Measurements from ENCODE around the gene TSHZ1.

TSHZ1 gene

DNA sequence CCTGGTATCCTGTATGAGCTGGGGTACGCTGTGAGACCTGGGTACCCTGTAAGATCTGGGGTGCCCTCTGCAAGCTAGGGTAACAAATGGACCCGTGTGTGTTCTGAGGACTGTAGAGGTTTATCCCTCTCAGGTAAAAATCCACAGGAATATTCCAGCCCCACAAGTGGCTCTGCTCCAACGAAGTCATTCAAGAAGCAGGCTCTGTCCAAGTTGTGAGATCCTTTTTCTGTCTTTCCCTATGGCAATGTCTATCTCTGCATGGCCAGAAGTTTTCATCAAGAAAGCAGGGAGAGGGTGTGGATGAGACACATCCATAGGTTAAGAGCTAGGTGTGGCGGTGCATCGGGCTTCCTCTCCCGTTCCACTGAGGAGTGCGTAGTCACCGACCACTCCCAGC is 44.7 kb upstream of the TSHZ1 start:
- H3K4me3 ChIP-seq (ENCODE audit: control insufficient read depth, low read depth, low read length): no peak overlapping the region
- TF ChIP-seq, protein P1, sequence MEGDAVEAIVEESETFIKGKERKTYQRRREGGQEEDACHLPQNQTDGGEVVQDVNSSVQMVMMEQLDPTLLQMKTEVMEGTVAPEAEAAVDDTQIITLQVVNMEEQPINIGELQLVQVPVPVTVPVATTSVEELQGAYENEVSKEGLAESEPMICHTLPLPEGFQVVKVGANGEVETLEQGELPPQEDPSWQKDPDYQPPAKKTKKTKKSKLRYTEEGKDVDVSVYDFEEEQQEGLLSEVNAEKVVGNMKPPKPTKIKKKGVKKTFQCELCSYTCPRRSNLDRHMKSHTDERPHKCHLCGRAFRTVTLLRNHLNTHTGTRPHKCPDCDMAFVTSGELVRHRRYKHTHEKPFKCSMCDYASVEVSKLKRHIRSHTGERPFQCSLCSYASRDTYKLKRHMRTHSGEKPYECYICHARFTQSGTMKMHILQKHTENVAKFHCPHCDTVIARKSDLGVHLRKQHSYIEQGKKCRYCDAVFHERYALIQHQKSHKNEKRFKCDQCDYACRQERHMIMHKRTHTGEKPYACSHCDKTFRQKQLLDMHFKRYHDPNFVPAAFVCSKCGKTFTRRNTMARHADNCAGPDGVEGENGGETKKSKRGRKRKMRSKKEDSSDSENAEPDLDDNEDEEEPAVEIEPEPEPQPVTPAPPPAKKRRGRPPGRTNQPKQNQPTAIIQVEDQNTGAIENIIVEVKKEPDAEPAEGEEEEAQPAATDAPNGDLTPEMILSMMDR (conservative IDR thresholded peaks at IDR 0.05; ENCODE audit: control insufficient read depth, insufficient read depth, low read depth, low read length): no peak
- DNase-seq (ENCODE audit: low read depth): no peak

DNA sequence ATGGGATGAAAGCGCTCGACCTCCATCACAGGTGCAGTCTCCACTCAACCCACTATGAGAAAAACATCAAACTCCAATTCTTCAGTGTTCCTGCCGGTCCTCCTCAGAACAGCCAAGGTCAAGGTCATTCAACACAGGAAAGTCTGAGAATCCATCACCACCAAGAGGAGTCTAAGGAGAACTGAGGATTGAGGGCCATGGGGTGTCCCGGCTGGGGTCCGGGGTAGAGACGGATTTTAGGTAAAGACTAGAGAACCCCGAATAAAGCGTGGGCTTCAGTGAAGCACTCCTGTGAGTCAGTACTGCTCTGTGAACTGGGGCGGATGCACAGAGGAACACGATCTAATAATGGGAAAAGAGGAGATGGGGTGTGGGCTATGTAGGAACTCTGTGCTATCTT is 43.5 kb upstream of the TSHZ1 start:
- H3K4me3 ChIP-seq (ENCODE audit: control insufficient read depth, low read depth, low read length): no peak overlapping the region
- DNase-seq (ENCODE audit: low read depth): no peak
- TF ChIP-seq, protein P1 (conservative IDR thresholded peaks at IDR 0.05; ENCODE audit: control insufficient read depth, insufficient read depth, low read depth, low read length): no peak

DNA sequence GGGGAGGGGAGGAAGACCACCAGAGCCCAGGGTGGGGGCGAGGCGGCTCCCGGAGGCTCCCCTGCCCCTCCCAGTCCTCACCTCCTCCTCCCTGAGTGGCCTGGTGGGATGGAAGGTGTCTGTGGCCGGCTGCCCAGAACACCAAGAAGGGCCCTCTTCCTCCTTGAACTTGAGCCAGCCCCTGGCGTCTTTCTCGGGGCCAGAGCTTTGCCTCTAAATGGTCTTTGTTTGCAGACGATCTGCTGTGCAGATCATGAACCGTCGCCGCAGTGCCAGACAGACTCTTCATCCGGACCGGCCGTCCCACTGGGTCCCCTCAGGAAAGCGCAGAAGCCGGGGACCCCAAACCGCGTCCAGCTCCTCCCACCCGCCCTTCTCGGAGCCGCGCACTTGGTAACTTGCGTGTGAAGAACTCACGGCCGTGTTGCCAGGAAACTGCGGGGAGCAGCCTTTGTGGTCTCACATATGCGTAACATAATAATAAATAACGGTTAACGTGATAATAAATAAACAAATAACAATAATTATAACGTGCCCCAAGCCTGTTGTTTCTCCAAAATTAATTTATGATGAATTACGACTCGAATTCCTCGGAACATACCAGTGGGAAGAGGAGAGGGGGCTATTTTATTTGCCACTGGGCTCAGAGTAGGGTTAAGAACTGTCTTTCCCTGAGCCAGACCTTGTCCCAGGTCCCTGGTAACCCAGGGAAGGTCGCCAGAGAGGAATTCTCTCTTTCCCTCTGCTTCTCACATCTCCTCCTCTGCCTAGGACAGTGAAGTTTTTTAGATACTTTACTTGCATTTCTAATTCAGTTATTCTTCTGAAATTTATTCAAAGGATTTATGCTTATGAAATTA is 42.6 kb upstream of the TSHZ1 start:
- no peak for DNase-seq (ENCODE audit: low read depth)
- TF ChIP-seq, protein P1 (conservative IDR thresholded peaks at IDR 0.05; ENCODE audit: control insufficient read depth, insufficient read depth, low read depth, low read length): no peak
- no peak overlapping the region for H3K4me3 ChIP-seq (ENCODE audit: control insufficient read depth, low read depth, low read length)

DNA sequence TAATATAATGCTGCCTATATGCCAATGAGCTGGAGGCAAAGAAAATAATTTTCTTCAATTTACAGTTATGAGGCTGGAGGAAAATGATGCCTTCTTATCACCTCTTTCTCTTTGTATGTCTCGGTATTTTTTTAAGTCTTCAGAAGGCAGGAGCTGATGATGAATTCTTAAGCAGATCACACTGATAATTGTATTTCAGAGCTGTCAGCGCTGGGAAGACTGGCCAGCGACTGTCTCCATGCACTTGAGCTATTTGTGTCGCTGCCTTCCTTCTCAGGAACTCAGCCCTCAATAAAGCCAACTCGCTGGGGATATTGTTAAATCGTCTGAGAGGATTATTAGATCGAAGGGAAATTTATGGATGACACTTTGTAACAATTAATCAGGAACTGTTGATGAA is 42.0 kb upstream of the TSHZ1 start:
- TF ChIP-seq, protein P1 (conservative IDR thresholded peaks at IDR 0.05; ENCODE audit: control insufficient read depth, insufficient read depth, low read depth, low read length): no peak
- DNase-seq (ENCODE audit: low read depth): no peak

DNA sequence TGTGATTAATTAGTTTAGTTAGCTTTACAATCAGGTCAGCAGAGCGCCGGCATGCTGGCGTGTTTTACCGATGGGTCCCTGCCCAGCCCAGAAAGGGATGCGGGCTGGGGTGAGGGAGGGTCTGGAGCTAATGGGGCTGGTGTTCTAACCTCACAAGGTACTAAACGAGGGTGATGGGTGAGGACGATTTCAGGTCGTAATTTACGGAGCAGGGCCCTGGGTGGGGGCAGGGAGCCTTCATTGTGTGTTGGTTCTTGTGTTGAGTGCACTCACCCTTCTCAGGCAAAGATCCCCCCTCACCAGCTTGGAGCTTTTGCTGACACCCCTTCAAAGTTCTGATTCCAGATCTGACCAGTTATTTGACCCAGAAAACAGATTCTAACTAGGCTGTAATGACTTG is 41.2 kb upstream of the TSHZ1 start:
- no peak overlapping the region for H3K4me3 ChIP-seq (ENCODE audit: control insufficient read depth, low read depth, low read length)
- TF ChIP-seq, protein P1 (conservative IDR thresholded peaks at IDR 0.05; ENCODE audit: control insufficient read depth, insufficient read depth, low read depth, low read length): no peak
- DNase-seq (ENCODE audit: low read depth): no peak

More for the DNA sequence above, 42.0 kb upstream of the TSHZ1 start:
- H3K4me3 ChIP-seq (ENCODE audit: control insufficient read depth, low read depth, low read length): no peak overlapping the region

DNA sequence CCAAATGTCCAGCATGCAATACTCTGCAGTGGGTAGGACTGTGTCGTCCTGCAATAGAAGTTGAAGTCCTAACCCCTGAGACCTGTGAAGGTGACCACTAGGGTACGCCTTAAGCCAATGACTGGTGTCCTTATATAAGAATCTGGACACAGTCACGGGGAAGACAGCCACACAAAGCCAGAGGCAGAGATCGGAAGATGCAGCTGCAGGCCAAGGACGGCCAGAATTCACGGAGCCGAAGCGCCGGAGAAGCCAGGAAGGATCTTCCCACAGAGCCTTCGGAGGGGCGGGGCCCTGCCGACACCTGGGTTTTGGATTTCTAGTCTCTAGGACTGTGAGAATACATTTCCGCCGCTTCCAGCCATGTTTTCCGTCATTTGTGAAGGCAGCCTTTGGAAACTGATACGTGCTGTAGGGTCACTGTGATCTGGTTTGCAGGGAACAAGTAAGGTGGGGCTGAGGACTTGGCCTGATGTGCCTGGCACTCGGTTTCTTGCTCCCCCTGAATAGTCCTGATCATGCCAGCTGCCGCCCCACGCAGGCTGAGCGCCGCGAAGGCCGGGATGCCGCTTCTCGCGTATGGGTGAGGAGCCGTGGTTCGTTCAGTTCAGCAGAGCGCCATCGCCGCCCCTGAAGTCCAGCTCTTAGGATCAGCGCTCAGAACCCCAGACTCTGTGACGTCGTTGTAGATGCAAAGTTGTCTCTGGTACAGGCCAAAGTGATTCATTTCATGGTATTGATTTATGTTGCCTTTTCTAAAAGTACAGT is 40.4 kb upstream of the TSHZ1 start:
- H3K4me3 ChIP-seq (ENCODE audit: control insufficient read depth, low read depth, low read length): no peak overlapping the region
- TF ChIP-seq, protein P1 (conservative IDR thresholded peaks at IDR 0.05; ENCODE audit: control insufficient read depth, insufficient read depth, low read depth, low read length): no peak
- DNase-seq (ENCODE audit: low read depth): no peak

Data from fibroblast of mammary gland (primary cell).